ENCODE measurements around the gene FKBP4.
"Not testable (repeated sequence)": the region's sequence is repeated elsewhere in the genome, so short reads cannot be mapped to it uniquely, and the experiment has no call there.

The FKBP4 gene, protein sequence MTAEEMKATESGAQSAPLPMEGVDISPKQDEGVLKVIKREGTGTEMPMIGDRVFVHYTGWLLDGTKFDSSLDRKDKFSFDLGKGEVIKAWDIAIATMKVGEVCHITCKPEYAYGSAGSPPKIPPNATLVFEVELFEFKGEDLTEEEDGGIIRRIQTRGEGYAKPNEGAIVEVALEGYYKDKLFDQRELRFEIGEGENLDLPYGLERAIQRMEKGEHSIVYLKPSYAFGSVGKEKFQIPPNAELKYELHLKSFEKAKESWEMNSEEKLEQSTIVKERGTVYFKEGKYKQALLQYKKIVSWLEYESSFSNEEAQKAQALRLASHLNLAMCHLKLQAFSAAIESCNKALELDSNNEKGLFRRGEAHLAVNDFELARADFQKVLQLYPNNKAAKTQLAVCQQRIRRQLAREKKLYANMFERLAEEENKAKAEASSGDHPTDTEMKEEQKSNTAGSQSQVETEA

DNA sequence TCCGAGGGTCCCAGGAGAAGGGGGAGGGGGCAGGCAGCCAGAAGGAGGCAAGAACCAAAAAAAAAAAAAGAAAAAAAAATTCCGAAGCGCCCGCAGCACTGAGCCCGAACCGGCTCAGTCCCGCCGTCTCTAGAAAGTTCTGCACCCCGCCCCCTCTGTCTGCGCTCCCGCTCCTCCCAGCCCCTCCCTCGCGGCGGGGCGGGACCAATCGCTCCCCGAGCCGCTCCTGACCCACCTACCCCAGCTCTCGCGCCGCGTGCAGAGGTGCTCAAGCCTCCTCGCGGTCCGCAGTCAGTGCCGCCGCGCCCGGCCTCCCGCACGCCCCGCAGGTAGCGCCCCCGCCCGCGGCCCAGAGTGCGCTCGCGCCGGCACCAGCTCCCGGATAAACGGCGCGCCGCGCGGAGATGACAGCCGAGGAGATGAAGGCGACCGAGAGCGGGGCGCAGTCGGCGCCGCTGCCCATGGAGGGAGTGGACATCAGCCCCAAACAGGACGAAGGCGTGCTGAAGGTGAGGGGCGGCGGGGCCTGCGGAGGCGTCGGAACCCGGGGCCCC lies at the start of gene FKBP4:
FKBP4 (plus strand) TSS at position 235 of the 554 bp plus-strand sequence; CDS start at position 405, 170 bp downstream.
- peak; percentile 86 for DNase-seq

DNA sequence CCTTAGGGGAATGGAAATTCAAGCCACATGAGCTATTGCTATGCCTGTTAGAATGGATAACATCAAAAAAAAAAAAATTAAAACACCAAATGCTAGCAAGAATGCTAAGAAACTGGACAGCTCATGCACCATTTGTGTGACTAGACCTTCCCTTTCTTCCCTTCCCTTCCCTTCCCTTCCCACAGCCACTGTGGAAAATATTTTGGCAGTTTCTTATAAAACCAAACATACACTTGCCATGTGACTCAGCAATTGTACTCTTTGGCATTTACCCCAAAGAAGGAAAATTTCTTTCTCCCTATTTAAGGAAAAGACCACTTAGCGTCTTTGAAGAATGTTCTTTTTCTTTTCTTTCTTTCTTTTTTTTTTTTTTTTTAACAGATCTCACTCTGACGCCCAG lies 49.1 kb upstream of the FKBP4 start:
- DNase-seq, result no peak

DNA sequence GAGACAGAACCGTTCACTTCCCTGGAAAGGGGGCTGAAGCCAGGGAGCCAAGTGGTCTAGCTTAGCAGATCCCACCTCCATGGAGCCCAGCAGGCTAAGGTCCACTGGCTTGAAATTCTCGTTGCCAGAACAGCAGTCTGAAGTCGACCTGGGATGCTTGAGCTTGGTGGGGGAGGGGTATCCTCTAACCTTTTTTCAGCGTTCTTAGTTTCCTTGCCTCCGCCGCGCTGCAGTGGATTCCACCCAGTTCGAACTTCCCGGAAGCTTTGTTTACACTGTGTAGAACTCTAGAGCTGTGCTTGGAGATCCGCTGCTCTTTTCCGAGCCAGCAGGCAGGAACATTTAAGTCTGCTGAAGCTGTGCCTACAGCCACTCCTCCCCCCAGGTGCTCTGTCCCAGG lies 45.2 kb upstream of the FKBP4 start:
- no peak for DNase-seq

DNA sequence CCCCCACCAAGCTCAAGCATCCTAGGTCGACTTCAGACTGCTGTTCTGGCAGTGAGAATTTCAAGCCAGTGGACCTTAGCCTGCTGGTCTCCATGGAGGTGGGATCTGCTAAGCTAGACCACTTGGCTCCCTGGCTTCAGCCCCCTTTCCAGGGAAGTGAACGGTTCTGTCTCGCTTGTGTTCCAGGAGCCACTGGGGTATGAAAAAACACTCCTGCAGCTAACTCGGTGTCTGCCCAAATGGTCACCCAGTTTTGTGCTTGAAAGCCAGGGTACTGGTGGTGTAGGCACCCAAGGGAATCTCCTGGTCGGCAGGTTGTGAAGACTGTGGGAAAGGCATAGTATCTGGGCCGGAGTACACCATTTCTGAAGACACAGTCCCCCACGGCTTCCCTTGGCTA lies 44.6 kb upstream of the FKBP4 start:
- DNase-seq, result no peak

DNA sequence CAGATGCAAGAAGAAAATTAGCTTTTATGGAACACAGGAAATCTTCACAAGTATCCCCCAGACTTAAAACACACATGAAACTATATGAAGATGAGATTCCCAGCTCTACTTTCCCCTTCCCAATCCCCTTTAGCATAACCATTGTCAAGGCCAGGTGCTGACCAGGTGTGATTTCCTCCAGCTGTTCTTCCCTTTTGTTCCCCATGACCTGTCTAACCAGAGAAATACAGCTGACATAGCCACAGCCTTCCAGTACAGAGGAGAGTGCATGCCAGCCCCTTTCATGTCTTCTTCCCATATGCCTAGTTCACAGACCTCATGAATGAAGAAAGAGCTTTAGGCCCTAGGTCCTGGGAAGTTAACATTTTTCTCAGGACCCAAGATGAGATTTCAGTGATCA lies 43.5 kb upstream of the FKBP4 start:
- DNase-seq, result no peak

DNA sequence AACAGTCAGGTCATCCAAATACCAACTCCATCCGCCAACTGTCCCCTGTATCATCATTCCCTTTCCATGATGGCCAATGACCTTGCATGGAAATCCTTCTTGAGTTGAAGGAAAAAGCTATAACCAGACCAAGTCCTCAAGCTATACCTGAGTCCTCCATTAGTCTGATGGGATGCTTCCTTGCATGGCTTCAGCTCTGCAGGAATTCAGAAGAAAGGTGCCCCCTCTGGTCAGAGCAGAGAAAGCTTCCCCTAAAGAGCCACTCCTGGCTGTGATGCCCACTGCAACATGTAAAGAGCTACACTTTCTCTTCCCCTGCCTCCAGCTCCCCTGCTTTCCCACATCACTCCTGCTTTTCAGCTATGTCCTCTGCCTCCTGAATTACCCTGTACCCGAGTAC lies 43.1 kb upstream of the FKBP4 start:
- no peak for DNase-seq

DNA sequence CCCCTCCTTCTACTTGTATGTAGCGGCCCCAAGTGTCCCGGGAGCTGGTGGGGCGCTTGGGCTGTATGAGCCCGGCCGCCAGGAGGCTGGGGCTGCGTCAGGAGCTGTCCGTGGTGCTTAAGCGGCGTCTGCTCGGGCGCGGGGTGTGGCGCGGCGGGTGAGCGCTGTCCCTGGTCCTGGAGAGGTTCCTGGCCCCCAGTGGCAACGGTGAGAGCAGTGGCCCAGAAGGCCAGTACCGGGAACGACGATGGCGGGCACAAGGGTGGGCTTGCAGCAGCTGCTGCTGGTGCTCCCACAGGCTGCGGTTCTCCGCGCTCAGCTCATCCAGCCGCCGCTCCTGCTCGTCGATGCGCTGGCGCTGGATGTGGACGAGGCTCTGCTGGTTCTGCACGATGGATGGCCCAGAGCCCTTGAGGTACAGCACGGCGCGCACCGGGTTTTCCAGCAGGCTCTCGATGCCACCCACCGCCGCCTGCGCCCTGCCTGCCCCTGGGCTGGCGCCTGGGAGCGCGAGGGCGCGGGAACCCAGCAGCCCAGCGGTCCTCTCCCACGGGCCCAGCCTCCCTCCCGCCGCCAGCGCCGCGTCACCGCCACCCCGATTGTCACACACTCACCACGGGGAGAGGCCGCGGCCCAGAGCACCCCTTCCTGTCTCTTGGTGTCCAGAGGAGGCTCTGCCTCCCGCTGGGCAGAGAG lies 41.9 kb upstream of the FKBP4 start:
- DNase-seq, result peak; percentile 61

DNA sequence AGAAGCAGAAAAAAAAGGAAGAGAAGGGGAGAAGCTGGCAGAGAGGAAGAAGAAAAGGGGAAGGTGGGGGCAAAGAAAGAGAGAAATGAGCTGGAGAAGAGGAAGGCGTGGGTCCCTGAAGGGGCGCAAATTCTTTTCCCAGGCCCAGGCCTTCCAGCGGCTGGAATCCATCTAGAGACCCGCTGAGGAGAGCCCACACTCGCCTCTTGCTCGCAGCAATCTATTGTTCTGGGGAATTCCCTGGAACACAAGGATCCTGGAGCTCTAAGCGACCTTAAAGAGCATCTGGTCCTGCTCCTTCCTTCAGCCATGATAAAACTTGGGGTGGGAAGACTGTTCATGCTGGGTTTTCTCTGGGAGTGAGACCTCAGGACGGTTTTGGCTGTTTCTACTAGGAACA lies 41.2 kb upstream of the FKBP4 start:
- no peak for DNase-seq

DNA sequence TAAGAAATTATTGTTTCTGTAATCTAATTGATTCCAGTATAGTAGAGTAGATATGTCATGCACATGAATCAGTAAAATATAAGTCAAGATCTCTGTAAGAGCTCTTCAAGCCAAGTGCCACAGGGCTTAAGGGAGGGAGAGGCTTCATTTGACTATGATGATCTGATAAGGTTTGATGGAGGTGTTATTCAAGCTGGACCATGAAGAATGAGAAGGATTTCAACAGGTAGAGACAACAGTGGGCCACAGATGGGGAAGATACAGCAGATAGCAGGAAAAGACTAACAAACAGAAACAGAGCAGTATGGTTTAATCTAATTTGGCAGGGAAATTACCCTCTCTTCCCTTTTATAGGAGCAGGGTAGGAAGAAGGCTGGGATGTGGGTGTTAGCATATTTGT lies 40.6 kb upstream of the FKBP4 start:
- DNase-seq, result no peak

DNA sequence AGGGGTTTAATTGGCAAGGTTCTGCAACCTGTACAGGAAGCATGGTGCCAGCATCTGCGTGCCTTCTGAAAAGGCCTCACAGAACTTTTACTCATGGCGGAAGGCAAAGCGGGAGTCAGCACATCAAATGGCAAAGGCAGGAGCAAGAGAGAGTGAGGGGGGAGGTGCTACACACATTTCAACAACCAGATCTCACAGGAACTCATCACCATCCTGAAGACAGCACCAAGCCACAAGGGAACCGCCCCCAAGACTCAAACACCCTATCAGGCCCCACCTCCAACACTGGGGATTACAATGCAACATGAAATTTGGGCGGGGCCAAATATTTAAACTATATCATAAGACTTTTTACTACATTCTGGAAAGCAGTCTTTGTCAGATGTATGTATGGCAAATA lies 38.0 kb upstream of the FKBP4 start:
- DNase-seq, result no peak

DNA sequence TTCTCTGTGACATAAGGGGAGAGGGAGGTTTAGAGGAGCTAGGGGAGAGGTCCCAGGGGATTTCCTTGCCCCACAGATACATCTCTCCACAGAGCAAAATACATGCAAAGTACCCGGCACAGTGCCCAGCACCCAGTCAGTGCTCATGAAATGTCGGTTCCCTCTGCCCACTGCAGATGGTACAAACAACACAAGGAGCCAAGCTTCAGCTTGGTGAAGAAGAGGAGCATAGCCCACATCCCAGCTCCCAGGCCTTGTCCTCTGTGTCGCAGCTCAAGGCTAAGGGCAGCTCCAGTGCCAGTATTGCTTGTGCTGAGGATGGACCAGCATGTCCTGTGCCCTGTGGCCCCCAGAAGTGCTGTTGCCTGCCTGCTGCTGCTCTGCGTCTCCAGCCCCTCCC lies 35.0 kb upstream of the FKBP4 start:
- DNase-seq, result no peak

DNA sequence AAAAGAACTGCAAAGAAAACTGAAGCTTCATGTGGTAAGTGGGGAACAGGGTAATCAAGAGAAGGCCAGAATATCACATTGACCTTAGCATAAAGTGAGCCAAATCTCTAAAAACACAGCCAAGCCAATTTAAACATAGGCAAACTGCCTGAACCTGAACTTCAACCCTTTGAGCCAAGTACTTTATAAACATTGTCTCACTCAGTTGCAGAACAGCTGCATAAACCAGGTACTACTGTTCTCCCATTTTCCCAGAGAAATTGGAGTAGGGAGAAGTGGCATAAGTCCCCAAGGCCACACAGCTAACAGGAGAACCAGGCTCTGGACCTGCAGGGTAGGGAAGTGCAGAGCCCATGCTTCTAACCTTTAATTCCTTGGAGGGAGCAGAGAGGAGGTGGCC lies 30.4 kb upstream of the FKBP4 start:
- DNase-seq, result no peak

DNA sequence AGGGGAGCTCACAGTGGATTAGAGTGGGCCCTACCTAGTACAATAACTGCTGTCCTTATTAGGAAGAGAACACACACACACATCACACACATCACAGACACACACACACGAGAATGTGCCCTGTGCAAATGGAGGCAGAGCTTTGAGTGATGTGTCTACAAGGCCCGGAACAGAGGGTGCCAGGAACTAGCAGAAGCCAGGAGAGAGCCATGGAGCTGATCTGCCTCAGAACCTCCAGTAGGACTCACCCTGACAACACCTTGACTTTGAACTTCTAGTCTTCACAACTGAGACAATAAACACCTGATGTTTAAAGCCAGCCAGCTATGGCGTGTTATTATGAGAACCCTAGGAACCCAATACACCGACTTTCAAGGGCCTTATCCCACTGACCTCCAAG lies 29.7 kb upstream of the FKBP4 start:
- no peak for DNase-seq

DNA sequence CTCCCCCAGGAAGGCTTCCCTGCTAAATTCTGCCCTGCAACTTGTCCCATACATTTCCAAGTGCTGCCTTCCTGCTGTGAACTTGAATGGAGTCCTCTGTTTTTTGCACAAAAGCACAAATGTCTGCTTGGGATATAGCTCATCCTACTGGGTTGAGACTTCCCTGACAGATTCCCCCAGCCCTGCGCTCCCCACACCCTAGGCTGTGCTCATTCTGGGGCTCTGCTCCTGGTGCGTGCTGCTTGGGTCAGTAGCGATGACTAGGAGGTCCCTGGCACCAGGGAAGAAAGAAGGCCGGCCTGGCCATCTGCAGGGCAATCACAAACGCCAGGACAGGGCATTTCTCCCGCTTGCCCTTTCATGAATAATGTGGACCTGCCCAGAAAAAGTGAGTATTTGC lies 29.2 kb upstream of the FKBP4 start:
- DNase-seq, result no peak

DNA sequence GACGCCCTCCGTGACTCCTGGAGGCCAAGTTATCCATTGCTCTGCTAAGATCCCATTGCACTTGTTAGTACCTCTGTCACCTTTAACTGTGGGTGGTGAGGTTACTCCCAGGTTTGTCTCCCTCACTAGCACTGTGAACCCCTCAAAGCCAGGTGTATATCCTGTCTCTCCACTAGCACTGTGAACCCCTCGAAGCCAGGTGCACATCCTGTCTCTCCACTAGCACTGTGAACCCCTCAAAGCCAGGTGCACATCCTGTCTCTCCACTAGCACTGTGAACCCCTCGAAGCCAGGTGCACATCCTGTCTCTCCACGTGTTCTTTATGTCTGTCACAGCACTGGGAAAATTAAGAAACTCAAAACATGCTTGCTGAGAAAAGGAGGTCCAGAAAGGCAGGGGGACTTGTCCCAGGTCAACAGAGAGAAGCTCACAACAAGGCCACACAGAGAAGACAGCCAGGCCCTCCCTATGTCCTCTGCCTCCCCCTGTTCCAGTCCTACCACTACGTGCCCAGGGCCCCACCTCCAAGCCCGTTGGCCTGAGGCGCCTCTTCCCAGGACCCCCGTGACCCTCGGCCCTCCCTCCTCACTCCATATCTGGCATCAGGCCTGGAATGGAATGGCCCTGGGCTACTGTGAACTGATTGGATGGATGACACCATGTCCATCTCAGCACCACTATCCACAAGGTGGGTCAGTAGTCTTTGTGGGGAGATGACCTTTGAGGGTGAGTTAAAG lies 26.4 kb upstream of the FKBP4 start:
- no peak for DNase-seq

DNA sequence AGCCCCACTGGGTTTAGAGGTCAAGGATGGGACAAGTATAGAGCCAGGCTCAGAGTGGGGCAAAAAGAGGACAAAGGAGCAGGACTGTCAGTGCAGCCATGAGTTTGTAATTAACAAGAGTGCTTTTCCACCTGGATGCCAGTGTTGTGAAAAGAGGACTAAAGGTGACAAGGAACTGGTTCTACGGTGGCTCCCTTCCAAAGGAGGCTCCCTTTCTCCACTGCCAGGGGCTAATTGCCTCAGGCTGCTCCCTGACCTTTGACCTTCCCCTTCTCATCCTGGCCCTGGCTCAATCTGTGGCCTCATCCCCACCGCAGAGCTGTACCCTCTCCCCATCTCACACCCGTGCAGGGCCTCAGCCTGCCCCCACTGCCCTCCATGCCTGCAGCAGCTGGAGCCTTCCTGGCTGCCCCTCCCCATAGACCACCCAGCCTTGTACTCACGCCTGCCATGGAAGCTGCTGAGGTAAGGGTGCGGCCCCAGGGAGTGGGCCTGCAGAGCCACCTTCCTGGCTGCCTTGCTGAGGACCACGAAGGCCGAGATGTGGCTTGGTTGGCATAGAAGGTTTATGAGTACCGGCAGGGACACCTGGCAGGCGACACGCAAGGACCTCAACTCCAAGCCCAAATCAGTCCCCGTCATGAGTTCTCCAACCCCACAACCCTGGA lies 24.8 kb upstream of the FKBP4 start:
- no peak for DNase-seq

DNA sequence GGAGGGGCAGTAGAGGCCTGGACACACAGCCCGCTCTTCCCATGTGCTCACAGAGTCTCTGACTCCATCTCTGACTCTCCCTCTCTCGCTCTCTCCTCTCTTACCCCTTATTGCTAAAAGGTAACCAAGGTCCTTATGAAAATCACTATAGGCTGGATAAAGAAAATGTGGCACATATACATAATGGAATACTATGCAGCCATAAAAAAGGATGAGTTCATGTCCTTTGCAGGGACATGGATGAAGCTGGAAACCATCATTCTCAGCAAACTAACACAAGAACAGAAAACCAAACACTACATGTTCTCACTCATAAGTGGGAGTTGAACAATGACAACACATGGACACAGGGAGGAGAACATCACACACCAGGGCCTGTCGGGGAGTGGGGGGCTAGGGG lies 24.2 kb upstream of the FKBP4 start:
- DNase-seq, result not testable (repeated sequence)

DNA sequence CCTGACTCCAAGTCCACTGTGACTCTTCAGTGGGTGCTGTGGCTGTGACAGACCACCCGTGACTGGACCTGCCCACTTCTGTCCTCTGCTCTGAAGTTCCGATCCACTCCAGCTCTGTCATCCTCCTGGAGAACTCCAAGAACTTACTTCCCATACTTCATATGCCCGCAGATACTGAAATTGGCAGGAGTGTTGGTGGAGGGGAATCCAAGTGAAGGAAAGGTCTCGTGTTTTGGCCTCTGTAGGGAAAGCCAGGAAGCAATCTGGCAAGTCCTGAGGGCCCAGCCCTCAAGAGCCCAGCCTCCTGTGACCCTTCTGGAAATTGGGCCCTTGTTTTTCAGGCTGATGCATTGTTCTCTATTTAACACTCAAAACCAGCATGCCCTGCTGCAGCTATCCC lies 22.4 kb upstream of the FKBP4 start:
- DNase-seq, result no peak

DNA sequence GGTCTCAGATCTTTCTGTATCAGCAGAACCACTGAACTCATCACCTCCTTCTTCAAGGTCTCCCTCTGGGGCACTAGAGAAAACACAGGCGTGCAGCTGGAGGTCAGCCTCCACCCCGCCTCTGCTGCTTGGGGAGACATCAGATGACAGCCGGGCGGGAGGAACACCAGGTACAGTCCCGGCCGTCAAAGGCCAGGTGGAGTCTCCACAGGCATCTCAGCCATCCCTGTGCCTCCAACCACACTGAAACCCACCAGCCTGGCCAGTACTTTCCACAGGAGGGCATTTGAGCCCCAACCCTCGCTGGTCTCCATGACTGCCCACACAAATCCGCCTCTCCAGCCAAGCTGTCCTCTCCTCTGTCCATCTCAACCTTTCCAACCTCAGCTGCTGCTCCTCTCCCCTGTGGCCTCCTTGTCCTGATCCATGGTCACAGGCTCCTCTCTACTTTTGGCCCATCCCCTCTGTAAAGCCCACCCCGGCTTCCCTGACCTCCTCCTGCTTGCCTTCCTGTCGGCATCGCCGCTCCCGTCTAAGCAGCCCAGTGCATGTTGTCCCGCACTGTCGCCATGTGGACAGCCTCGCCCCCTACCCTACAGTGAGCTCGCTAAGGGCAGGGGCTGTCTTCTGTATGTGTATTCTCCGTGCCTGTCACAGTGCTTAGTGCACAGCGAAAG lies 21.4 kb upstream of the FKBP4 start:
- DNase-seq, result no peak

DNA sequence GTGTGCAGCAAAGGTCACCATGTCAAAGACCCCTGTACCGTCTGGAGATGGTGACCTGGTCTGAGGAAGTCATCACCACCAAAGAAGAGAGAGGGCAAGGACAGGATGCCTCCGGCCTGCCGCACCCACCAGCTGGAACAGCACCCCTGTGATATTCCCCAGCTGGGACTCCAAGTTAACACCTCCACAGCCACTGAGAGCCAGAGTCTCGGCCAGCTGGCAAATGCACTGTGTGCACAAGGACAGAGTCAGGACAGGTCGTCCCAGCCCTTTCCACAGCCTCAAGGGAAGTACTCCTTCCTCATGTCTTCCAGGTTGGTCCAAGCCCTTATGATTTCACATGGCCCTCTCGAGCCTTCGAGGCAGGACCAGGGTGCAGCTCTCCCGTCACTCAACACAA lies 19.3 kb upstream of the FKBP4 start:
- no peak for DNase-seq

DNA sequence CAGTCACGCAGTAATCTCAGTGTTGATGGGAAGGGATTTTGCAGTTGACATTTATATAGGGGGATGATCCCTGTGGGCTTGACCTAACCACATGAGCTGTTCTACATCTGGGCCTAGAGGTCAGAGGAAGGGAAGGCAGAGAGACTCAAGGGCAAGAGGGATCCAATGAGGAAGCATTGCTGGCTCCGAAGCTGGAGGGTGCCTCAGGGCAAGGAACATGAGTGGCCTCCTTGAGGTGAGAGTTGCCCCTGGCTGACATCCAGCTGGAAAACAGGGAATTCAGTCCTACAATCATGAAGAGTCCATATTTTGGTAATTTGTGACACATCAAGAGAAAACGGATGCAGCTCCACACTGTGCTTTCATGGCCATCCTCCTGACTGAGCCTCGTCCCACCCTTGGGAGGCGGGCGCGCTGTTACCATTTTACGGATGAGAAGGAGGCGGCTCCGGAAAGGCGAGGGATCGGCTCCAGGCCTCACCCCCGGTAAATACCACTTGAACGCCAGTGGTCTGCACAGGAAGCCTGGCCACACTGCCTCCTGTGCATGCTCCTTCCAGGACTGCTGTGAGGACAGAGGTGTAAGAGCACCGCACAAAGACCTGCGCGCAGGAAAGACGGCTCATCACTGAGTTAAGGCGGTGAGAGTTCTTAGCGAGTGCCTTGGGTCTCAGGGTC lies 18.5 kb upstream of the FKBP4 start:
- DNase-seq, result no peak

DNA sequence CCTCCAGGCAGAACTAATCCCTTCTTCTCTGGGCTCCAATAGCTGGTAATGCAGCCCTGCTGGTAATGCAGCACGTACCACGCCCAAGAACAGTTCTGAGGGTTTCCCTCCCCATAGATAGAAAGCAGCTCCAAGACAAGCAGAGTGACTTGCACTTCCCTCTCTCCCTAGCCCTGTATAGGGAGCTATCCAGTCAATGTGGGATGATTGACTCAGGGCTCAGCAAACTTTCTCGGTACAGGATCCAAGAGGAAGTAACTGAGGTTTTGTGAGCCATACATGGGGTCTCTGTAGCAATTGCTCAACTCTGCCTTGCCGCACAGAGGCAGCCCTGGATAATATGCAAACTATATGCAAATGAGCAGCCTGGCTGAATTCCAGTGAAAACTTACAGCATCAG lies 15.5 kb upstream of the FKBP4 start:
- DNase-seq, result no peak
